ENCODE data around the gene ZNF24. TPM values are rescaled to one million over a fixed set of nuclear protein-coding genes. Genes with fewer than 3 reads are reported as not detected.

Gene ZNF24
- total and polyA plus RNA-seq, 12 donors, result 16.3 to 75.6 (median 44.5) TPM

GRCh38 chr18:35328868-35329267 lies 15.4 kb downstream of the ZNF24 start:
- Histone ChIP-seq H3K27me3 (no peaks in the 10 kb centered on the region), H3K9me3 (replicated peaks in 1 of 3) (no peaks in the 10 kb centered on the region), H3K36me3 (replicated peaks in 1 of 2) (peaks cover 0 to 17% of the 10 kb centered on the region in 2 donors), H3K4me1 (replicated peaks in 1 of 2) (no peaks in the 10 kb centered on the region), H3K27ac (no peak overlapping the region), H3K4me3 (no peak overlapping the region)
- no peak for DNase-seq
- no peak for TF ChIP-seq POLR2A (IDR thresholded peaks at IDR 0.05)
- TF ChIP-seq CTCF (IDR thresholded peaks at IDR 0.05), result no peak
- intact Hi-C loops (cut with DNase I), result no loop called here

- intact Hi-C loops (cut with DNase I), result no loop called here
- no peak for DNase-seq
- no peak for TF ChIP-seq POLR2A (IDR thresholded peaks at IDR 0.05)
- Histone ChIP-seq H3K27me3 (no peaks in the 10 kb centered on the region), H3K27ac (no peak overlapping the region), H3K36me3 (replicated peaks in 1 of 2) (no peaks in the 10 kb centered on the region), H3K4me3 (no peak overlapping the region), H3K4me1 (replicated peaks in 1 of 2) (no peaks in the 10 kb centered on the region), H3K9me3 (replicated peaks in 1 of 3) (no peaks in the 10 kb centered on the region)
- 55 to 59% (median 56%) methylated on average over 3 of the region's 3 CpGs for WGBS, 4 donors
These were observed 17.4 kb downstream of the ZNF24 start for GRCh38 chr18:35326695-35327387.

- Histone ChIP-seq H3K9me3 (replicated peaks in 1 of 3) (no peaks in the 10 kb centered on the region), H3K27me3 (no peaks in the 10 kb centered on the region), H3K4me3 (no peak overlapping the region), H3K4me1 (replicated peaks in 1 of 2) (no peaks in the 10 kb centered on the region), H3K27ac (no peak overlapping the region), H3K36me3 (replicated peaks in 1 of 2) (no peaks in the 10 kb centered on the region)
- intact Hi-C loops (cut with DNase I), result no loop called here
- 32 to 77% (median 59%) methylated on average over 2 of the region's 2 CpGs for WGBS, 4 donors
- TF ChIP-seq POLR2A (IDR thresholded peaks at IDR 0.05), result no peak
- no peak for TF ChIP-seq CTCF (IDR thresholded peaks at IDR 0.05)
- DNase-seq, result no peak
These were observed 19.1 kb downstream of the ZNF24 start for GRCh38 chr18:35324926-35325655.

GRCh38 chr18:35322486-35323458 lies 21.4 kb downstream of the ZNF24 start:
- WGBS, 4 donors, result 83 to 85% (median 84%) methylated on average over 3 of the region's 3 CpGs
- H3K4me3 ChIP-seq, result no peak overlapping the region
- no peaks in the 10 kb centered on the region for H3K36me3 ChIP-seq (replicated peaks in 1 of 2)
- DNase-seq, result no peak
- TF ChIP-seq POLR2A (IDR thresholded peaks at IDR 0.05) (no peak), CTCF (IDR thresholded peaks at IDR 0.05) (no peak)
- intact Hi-C loops (cut with DNase I), result no loop called here
- no peaks in the 10 kb centered on the region for H3K27me3 ChIP-seq
- no peaks in the 10 kb centered on the region for H3K4me1 ChIP-seq (replicated peaks in 1 of 2)
- no peaks in the 10 kb centered on the region for H3K9me3 ChIP-seq (replicated peaks in 1 of 3)
- no peak overlapping the region for H3K27ac ChIP-seq

Data from adrenal gland (tissue), 12 donors.